HEK293T (cell line): ENCODE measurements around the gene RIOX2.

ENCODE experiments used
- CTCF ChIA-PET: fragments of 350-600 bp; formaldehyde crosslinking; extraction: SDS; loops from one replicate; lab custom pipeline; 2021; ENCODE audit warnings: antibody characterized with exemption, inconsistent platforms; lab: Yijun Ruan, JAX
- POLR2A ChIA-PET: fragments of 350-600 bp; formaldehyde crosslinking; extraction: SDS; loops from one replicate; lab custom pipeline; 2020; ENCODE audit warnings: antibody characterized with exemption, inconsistent platforms; lab: Yijun Ruan, JAX
- DNase-seq: peaks from one replicate; pipeline ENCODE4 v3.0.0; 2012; ENCODE audit warnings: mixed read lengths; ENCODE audit errors: extremely low spot score
- ARNT ChIP-seq: fragments of 450-650 bp; IDR thresholded peaks from 2 replicates; pipeline ENCODE4 v1.6.1; 2017; ENCODE audit warnings: mild to moderate bottlenecking
- BHLHE40 ChIP-seq: fragments of 450-650 bp; IDR thresholded peaks from 2 replicates; pipeline ENCODE4 v1.6.1; 2016; ENCODE audit warnings: mild to moderate bottlenecking, moderate library complexity, borderline replicate concordance
- CTBP1 ChIP-seq: fragments of 450-650 bp; IDR thresholded peaks from 2 replicates; pipeline ENCODE4 v1.6.1; 2016; ENCODE audit warnings: borderline replicate concordance
- ELF4 ChIP-seq: fragments of 450-650 bp; IDR thresholded peaks from 2 replicates; pipeline ENCODE4 v1.6.1; 2017; ENCODE audit warnings: antibody characterized with exemption
- FOXA1 ChIP-seq: fragments of 450-650 bp; IDR thresholded peaks from 2 replicates; pipeline ENCODE4 v1.6.1; 2016; ENCODE audit warnings: mild to moderate bottlenecking
- FOXK2 ChIP-seq: fragments of 450-650 bp; IDR thresholded peaks from 2 replicates; pipeline ENCODE4 v1.6.1; 2016; ENCODE audit warnings: mild to moderate bottlenecking
- FOXM1 ChIP-seq: fragments of 450-650 bp; IDR thresholded peaks from 2 replicates; pipeline ENCODE4 v1.6.1; 2017; ENCODE audit warnings: mild to moderate bottlenecking, borderline replicate concordance
- HDGF ChIP-seq: fragments of 450-650 bp; IDR thresholded peaks from 2 replicates; pipeline ENCODE4 v1.6.1; 2017; ENCODE audit warnings: antibody characterized with exemption, borderline replicate concordance
- L3MBTL2 ChIP-seq: fragments of 450-650 bp; conservative IDR thresholded peaks from 2 replicates; pipeline ENCODE4 v1.6.1; 2016; ENCODE audit warnings: mild to moderate bottlenecking
- LEF1 ChIP-seq: fragments of 450-650 bp; IDR thresholded peaks from 2 replicates; pipeline ENCODE4 v1.6.1; 2017; ENCODE audit warnings: mild to moderate bottlenecking, borderline replicate concordance
- NFRKB ChIP-seq: fragments of 450-650 bp; IDR thresholded peaks from 2 replicates; pipeline ENCODE4 v1.6.1; 2016; ENCODE audit warnings: mild to moderate bottlenecking, moderate library complexity
- PKNOX1 ChIP-seq: fragments of 450-650 bp; IDR thresholded peaks from 2 replicates; pipeline ENCODE4 v1.6.1; 2016
- SP1 ChIP-seq: fragments of 450-650 bp; IDR thresholded peaks from 2 replicates; pipeline ENCODE4 v1.6.1; 2017
- SUZ12 ChIP-seq: fragments of 450-650 bp; IDR thresholded peaks from 2 replicates; pipeline ENCODE4 v1.6.1; 2016; ENCODE audit warnings: mild to moderate bottlenecking
- TARDBP ChIP-seq: fragments of 450-650 bp; IDR thresholded peaks from 2 replicates; pipeline ENCODE4 v1.6.1; 2016
- ZNF384 ChIP-seq: fragments of 450-650 bp; IDR thresholded peaks from 2 replicates; pipeline ENCODE4 v1.6.1; 2016

RIOX2 gene

GRCh38 chr3:97967966-97968365, 4.3 kb downstream of the RIOX2 start:
- TF ChIP-seq LEF1 (no peak), FOXM1 (no peak), TARDBP (no peak), ARNT (no peak), HDGF (no peak), FOXA1 (no peak), FOXK2 (no peak), BHLHE40 (no peak), SUZ12 (no peak), SP1 (no peak), PKNOX1 (no peak), CTBP1 (no peak), L3MBTL2 (no peak), NFRKB (no peak)
- ChIA-PET CTCF (interaction anchor here (1.2 kb wide), 1 partner anchor 55 kb away, joined by 6 read pairs; no protein-coding TSS in a partner anchor), POLR2A (no interaction called here)
- DNase-seq, result no peak

- POLR2A ChIA-PET, result no interaction called here
- TF ChIP-seq SUZ12 (no peak), LEF1 (no peak), BHLHE40 (no peak), SP1 (no peak), ELF4 (no peak), FOXA1 (no peak), FOXK2 (no peak)
- DNase-seq, result no peak
- CTCF ChIA-PET, result interaction anchor here (0.6 kb wide), 1 partner anchor 139 kb away, joined by 4 read pairs; the partner anchor contains the start of gene CRYBG3
These were observed 11.1 kb downstream of the RIOX2 start for GRCh38 chr3:97960993-97961766.

DNA sequence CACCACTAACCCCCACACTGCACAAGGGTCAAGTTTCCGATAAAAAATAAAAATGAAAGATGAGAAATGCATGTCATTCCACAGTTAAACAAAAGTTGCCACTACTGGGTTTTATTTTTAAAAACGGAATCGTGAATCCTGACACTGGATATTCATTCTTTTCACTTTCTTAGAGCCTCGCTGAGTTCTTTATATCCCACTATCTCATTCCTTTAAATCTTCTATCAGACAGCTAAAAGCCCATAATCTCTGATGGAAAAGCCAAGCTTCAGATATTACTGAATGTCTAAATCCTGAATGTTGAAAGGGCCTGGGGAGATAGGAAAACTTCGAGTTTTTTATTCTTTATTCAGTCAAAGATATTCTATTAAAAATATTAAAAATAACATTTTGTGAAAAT, 11.7 kb downstream of the RIOX2 start:
- CTCF ChIA-PET, result no interaction called here
- DNase-seq, result no peak
- POLR2A ChIA-PET, result no interaction called here
- TF ChIP-seq ELF4, result no peak

DNA sequence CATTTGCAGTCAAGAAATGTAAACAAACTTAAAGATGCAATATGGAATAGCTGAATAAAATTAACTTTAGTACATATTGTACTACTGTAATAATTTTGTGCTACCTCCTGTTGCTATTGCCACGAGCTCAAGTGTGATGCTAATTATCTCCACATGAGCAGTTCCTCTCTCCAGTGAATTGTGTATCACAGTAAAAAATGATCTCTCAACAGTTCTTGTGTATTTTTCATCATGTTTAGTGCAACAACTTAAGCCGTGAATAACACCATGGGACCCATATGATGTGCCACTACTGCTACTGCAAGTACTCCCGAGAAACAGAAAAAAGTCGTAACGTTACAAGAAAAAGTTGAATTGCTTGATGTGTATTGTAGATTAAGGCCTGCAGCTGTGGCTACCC, 12.4 kb downstream of the RIOX2 start:
- ChIA-PET CTCF (no interaction called here), POLR2A (no interaction called here)
- TF ChIP-seq CTBP1, result no peak
- TF ChIP-seq BHLHE40, result no peak
- no peak for DNase-seq

GRCh38 chr3:97958796-97959195, 13.4 kb downstream of the RIOX2 start:
- no peak for TF ChIP-seq TARDBP
- TF ChIP-seq CTBP1, result no peak
- no peak for TF ChIP-seq ELF4
- TF ChIP-seq L3MBTL2, result no peak
- TF ChIP-seq FOXK2, result no peak
- ChIA-PET POLR2A (no interaction called here), CTCF (interaction anchor here (0.6 kb wide), 1 partner anchor 226 kb away, joined by 3 read pairs; no protein-coding TSS in a partner anchor)

GRCh38 chr3:97958396-97958795, 13.8 kb downstream of the RIOX2 start:
- TF ChIP-seq TARDBP (no peak), FOXM1 (no peak), HDGF (no peak), ELF4 (no peak), ARNT (no peak), SP1 (no peak), ZNF384 (no peak), FOXK2 (no peak), L3MBTL2 (no peak), NFRKB (no peak), LEF1 (no peak), BHLHE40 (no peak), PKNOX1 (no peak), FOXA1 (no peak), CTBP1 (no peak)
- POLR2A ChIA-PET, result no interaction called here
- DNase-seq, result no peak

More at GRCh38 chr3:97958796-97959195, 13.4 kb downstream of the RIOX2 start:
- no peak for DNase-seq

DNA sequence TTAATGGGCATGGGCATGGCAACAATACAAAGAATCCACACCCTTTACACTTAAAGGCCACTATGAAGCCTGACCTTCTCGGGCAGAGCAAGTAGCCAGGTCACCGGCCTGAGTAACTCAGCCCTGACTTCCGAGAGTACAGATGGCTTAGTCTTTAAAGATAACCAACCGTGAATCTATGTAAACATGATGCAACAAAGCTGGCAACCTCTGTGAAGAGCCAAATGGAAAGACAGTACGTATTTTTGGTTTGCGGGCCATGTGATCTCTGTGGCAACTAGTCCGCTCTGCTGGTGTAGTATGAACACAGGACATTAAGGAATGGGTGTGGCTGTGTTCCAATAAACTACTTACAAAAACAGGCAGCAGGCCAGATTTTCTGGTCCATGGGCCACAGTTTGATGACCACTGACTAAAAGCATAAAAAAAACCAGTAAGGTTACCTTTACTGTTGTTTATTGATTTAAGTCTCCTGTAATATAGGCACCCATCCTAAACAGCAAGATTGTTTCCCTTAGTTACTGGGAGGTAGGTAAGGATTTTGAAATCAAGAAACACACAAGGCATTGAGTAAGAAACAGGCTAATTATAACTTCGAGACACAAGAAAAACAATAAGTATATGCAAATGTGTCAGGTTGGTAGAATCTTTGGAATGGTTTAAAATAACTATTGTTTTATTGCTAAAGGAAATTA, 14.5 kb downstream of the RIOX2 start:
- CTCF ChIA-PET, result interaction anchor here (0.6 kb wide), 1 partner anchor 227 kb away, joined by 3 read pairs; no protein-coding TSS in a partner anchor
- TF ChIP-seq SP1 (no peak), NFRKB (no peak), SUZ12 (no peak), FOXA1 (no peak), LEF1 (no peak), FOXM1 (no peak), ELF4 (no peak), PKNOX1 (no peak), BHLHE40 (no peak), CTBP1 (no peak), L3MBTL2 (no peak), HDGF (no peak), ZNF384 (no peak), ARNT (no peak)
- DNase-seq, result no peak
- POLR2A ChIA-PET, result no interaction called here

More at GRCh38 chr3:97958396-97958795, 13.8 kb downstream of the RIOX2 start:
- CTCF ChIA-PET, result interaction anchor here (0.6 kb wide), 1 partner anchor 226 kb away, joined by 3 read pairs; no protein-coding TSS in a partner anchor
